Uterus (tissue), 4 donors: ENCODE measurements around the gene ASNS. TPM values are rescaled to one million over a fixed set of nuclear protein-coding genes. Genes with fewer than 3 reads are reported as not detected.
A peak's percentile ranks its signal among the peaks of the same experiment; 100 is the strongest.

Source experiments
- DNase-seq, 2 donors: peaks; one replicate each; pipeline ENCODE4 v3.0.0-alpha.2; 2019 to 2020
- H3K27ac ChIP-seq, 2 donors: fragments of 200-600 bp; sonication (generic); 1 replicate in 1 of 2; 2 replicates in 1 of 2; pipeline ENCODE4 v1.5.1; 2016 to 2018
- H3K27me3 ChIP-seq, 2 donors: fragments of 200-600 bp; sonication (generic); one replicate each; pipeline ENCODE4 v1.5.1; 2018 to 2019; ENCODE audit warnings: control low read depth in 1 of 2
- H3K36me3 ChIP-seq, 2 donors: fragments of 200-600 bp; sonication (generic); one replicate each; pipeline ENCODE4 v1.5.1; 2019; ENCODE audit warnings: control low read depth in 1 of 2
- H3K4me1 ChIP-seq, 2 donors: fragments of 200-600 bp; sonication (generic); one replicate each; pipeline ENCODE4 v1.5.1; 2018 to 2019; ENCODE audit warnings: control low read depth in 1 of 2
- H3K4me3 ChIP-seq, 2 donors: fragments of 200-600 bp; sonication (generic); 1 replicate in 1 of 2; 2 replicates in 1 of 2; pipeline ENCODE4 v1.5.1; 2018 to 2019; ENCODE audit warnings: mild to moderate bottlenecking in 1 of 2
- H3K9me3 ChIP-seq, 2 donors: fragments of 200-600 bp; sonication (generic); one replicate each; pipeline ENCODE4 v1.5.1; 2019; ENCODE audit warnings: control low read depth in 1 of 2
- CTCF ChIP-seq, 4 experiments: fragments of 200-600 bp in 2 of 4; fragments of 450-650 bp in 2 of 4; sonication (generic) in 2 of 4; IDR thresholded peaks; one replicate each; pipeline ENCODE4 v1.5.1; 2016 to 2019; ENCODE audit warnings: antibody characterized with exemption in 4 of 4, mild to moderate bottlenecking in 2 of 4, moderate library complexity in 1 of 4
- POLR2A ChIP-seq, 2 donors: fragments of 450-650 bp; IDR thresholded peaks; one replicate each; pipeline ENCODE4 v1.6.1; 2016; ENCODE audit warnings: antibody characterized with exemption in 2 of 2, mild to moderate bottlenecking in 1 of 2, moderate library complexity in 1 of 2
- intact Hi-C: fragments of 100-400 bp; cut with DNase I; formaldehyde crosslinking; loops from one replicate; pipeline ENCODE4 v1.15.1; 2023; ENCODE audit warnings: low total_unique reads
- total RNA-seq, 4 donors: library from RNA; depleted of rRNA in 3 of 4; stranded (reverse); fragments of >200 nt in 3 of 4; gene quantifications; one replicate each; pipeline versions ENCODE4 v1.1.0 to v1.2.4, GENCODE V29; 2014 to 2023
- donor health status: DM: yes; HTN: yes; CAD: no.

ASNS gene
- total RNA-seq, 4 donors from 2014 or later, result 10.9 to 20.3 (median 16.7) TPM; not detected in 1

DNA sequence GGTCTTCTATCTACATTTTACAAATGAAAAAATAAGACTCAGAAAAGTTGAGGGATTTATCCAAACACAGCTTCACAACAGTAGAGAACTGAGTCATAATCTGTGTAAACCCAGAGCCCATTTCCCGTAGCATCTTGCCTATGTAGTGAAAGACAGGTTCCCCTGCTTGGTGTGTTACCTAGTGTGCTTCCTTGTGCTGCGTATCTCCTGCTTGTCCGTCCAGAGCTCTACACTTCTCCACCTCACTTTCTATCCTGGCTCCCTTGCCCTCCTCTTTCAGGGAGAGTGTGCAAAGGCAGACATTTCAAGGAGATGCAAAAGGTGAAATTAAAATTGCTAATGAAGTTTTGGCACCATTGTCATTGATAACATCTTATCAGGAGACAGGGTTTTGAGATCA lies 1.4 kb upstream of the ASNS start:
- Histone ChIP-seq H3K27ac (no peak overlapping the region), H3K9me3 (no peaks in the 10 kb centered on the region), H3K4me1 (no peaks in the 10 kb centered on the region), H3K36me3 (no peaks in the 10 kb centered on the region), H3K27me3 (no peaks in the 10 kb centered on the region), H3K4me3 (no peak overlapping the region)
- no peak for DNase-seq
- intact Hi-C loops, result no loop called here
- TF ChIP-seq CTCF (IDR thresholded peaks at IDR 0.05), result no peak

DNA sequence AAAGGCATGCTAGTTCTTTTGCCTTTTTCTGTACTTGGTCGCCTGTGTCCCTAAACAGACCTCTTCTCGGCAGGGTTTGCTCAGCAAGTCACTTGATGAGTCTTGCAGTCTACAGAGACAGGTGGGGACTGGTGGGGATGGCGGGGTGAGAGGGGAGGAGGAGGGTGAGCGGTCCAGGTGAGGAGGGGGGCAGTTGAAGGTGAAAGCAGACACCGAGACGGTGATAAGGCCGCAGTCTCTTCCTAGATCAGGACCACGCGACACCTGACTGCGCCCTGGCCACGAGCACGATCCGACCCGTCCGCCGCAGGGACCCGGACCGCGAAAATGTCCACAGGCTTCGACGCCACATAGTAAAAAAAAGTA lies 566 bp downstream of the ASNS start:
- TF ChIP-seq POLR2A (IDR thresholded peaks at IDR 0.05) (no peak), CTCF (IDR thresholded peaks at IDR 0.05) (no peak)
- H3K4me1 ChIP-seq, result no peaks in the 10 kb centered on the region
- intact Hi-C loops, result no loop called here
- no peaks in the 10 kb centered on the region for H3K9me3 ChIP-seq
- peak overlapping the region; percentile 53 to 81 for H3K27ac ChIP-seq
- no peaks in the 10 kb centered on the region for H3K27me3 ChIP-seq
- peak in 1 of 2 donors; percentile 18 for DNase-seq
- H3K4me3 ChIP-seq, result peak overlapping the region; percentile 65 to 89
- H3K36me3 ChIP-seq, result no peaks in the 10 kb centered on the region

DNA sequence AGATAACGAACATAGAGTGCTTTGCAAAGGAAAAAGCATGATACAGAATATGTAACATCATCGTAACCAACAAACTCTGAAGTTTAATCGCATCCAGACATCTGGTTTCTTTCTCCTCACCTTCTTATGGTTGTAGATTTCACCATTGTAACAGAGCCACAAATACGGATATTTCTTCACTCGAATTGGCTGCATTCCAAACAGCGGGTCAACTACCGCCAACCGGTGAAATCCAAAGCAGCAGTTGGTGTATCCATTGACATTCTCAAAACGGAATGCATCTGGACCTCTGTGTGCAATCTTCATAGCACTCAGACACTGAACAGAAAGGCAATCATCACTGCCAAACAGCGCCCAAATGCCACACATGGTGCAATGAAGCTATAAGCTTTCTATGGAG lies 3.4 kb downstream of the ASNS start:
- intact Hi-C loops, result no loop called here

GRCh38 chr7:97868314-97868713 lies 3.9 kb downstream of the ASNS start:
- no peaks in the 10 kb centered on the region for H3K9me3 ChIP-seq
- H3K27me3 ChIP-seq, result no peaks in the 10 kb centered on the region
- no peak overlapping the region for H3K27ac ChIP-seq
- TF ChIP-seq POLR2A (IDR thresholded peaks at IDR 0.05) (no peak), CTCF (IDR thresholded peaks at IDR 0.05) (no peak)
- intact Hi-C loops, result no loop called here
- no peaks in the 10 kb centered on the region for H3K4me1 ChIP-seq
- H3K36me3 ChIP-seq, result no peaks in the 10 kb centered on the region
- H3K4me3 ChIP-seq, result no peak overlapping the region
- DNase-seq, result no peak

More for the DNA sequence above, 3.4 kb downstream of the ASNS start:
- Histone ChIP-seq H3K9me3 (no peaks in the 10 kb centered on the region), H3K4me3 (no peak overlapping the region), H3K27ac (no peak overlapping the region), H3K27me3 (no peaks in the 10 kb centered on the region), H3K36me3 (no peaks in the 10 kb centered on the region), H3K4me1 (no peaks in the 10 kb centered on the region)
- DNase-seq, result no peak
- TF ChIP-seq CTCF (IDR thresholded peaks at IDR 0.05), result no peak

GRCh38 chr7:97865104-97865503 lies 7.1 kb downstream of the ASNS start:
- TF ChIP-seq POLR2A (IDR thresholded peaks at IDR 0.05) (no peak), CTCF (IDR thresholded peaks at IDR 0.05) (no peak)
- no peak overlapping the region for H3K27ac ChIP-seq
- H3K36me3 ChIP-seq, result no peaks in the 10 kb centered on the region
- intact Hi-C loops, result no loop called here
- H3K9me3 ChIP-seq, result no peaks in the 10 kb centered on the region
- H3K4me3 ChIP-seq, result no peak overlapping the region
- H3K27me3 ChIP-seq, result no peaks in the 10 kb centered on the region
- no peaks in the 10 kb centered on the region for H3K4me1 ChIP-seq
- DNase-seq, result no peak
